Breast epithelium (tissue), 3 donors: ENCODE measurements around the gene NEK8.

Source experiments
- POLR2A ChIP-seq: fragments of 450-650 bp; IDR thresholded peaks from one replicate; pipeline ENCODE4 v1.6.1; 2016; ENCODE audit warnings: antibody characterized with exemption, mild to moderate bottlenecking, moderate library complexity
- POLR2AphosphoS5 ChIP-seq, 3 donors: sonication (generic); formaldehyde crosslinking; IDR thresholded peaks; one replicate each; pipeline ENCODE4 v1.6.1; 2017; ENCODE audit warnings: antibody characterized with exemption in 3 of 3
- TF ChIP-seq, protein P1 (sequence below), 3 donors: fragments of 450-650 bp; IDR thresholded peaks; one replicate each; pipeline ENCODE4 v1.5.1; 2016 to 2017; ENCODE audit warnings: antibody characterized with exemption in 3 of 3, mild to moderate bottlenecking in 3 of 3, moderate library complexity in 3 of 3

- TF ChIP-seq, protein P1, sequence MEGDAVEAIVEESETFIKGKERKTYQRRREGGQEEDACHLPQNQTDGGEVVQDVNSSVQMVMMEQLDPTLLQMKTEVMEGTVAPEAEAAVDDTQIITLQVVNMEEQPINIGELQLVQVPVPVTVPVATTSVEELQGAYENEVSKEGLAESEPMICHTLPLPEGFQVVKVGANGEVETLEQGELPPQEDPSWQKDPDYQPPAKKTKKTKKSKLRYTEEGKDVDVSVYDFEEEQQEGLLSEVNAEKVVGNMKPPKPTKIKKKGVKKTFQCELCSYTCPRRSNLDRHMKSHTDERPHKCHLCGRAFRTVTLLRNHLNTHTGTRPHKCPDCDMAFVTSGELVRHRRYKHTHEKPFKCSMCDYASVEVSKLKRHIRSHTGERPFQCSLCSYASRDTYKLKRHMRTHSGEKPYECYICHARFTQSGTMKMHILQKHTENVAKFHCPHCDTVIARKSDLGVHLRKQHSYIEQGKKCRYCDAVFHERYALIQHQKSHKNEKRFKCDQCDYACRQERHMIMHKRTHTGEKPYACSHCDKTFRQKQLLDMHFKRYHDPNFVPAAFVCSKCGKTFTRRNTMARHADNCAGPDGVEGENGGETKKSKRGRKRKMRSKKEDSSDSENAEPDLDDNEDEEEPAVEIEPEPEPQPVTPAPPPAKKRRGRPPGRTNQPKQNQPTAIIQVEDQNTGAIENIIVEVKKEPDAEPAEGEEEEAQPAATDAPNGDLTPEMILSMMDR (IDR thresholded peaks at IDR 0.05): no peak
- TF ChIP-seq POLR2A (no peak), POLR2AphosphoS5 (IDR thresholded peaks at IDR 0.05) (peak in 2 of 3 donors; percentile 15 to 18)
These were observed 2.8 kb upstream of the NEK8 start for GRCh38 chr17:28725660-28726225.
